ENCODE measurements around the gene TTC39B. TPM values are rescaled to one million over a fixed set of nuclear protein-coding genes. Genes with fewer than 3 reads are reported as not detected.

TTC39B gene
- total and polyA plus RNA-seq, 4 donors: 1.8 to 11.7 (median 2.8) TPM

GRCh38 chr9:15229409-15229808 lies 77.6 kb downstream of the TTC39B start (continued):
- TF ChIP-seq, protein P1, sequence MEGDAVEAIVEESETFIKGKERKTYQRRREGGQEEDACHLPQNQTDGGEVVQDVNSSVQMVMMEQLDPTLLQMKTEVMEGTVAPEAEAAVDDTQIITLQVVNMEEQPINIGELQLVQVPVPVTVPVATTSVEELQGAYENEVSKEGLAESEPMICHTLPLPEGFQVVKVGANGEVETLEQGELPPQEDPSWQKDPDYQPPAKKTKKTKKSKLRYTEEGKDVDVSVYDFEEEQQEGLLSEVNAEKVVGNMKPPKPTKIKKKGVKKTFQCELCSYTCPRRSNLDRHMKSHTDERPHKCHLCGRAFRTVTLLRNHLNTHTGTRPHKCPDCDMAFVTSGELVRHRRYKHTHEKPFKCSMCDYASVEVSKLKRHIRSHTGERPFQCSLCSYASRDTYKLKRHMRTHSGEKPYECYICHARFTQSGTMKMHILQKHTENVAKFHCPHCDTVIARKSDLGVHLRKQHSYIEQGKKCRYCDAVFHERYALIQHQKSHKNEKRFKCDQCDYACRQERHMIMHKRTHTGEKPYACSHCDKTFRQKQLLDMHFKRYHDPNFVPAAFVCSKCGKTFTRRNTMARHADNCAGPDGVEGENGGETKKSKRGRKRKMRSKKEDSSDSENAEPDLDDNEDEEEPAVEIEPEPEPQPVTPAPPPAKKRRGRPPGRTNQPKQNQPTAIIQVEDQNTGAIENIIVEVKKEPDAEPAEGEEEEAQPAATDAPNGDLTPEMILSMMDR (IDR thresholded peaks at IDR 0.05; ENCODE audit: low read depth, low read length, missing input control): no peak
- TF ChIP-seq JUND (IDR thresholded peaks at IDR 0.05) (no peak), TAF1 (conservative IDR thresholded peaks at IDR 0.05) (no peak), HNF4G (IDR thresholded peaks at IDR 0.05) (no peak), FOXA1 (IDR thresholded peaks at IDR 0.05) (no peak), RXRA (IDR thresholded peaks at IDR 0.05) (no peak)

DNA sequence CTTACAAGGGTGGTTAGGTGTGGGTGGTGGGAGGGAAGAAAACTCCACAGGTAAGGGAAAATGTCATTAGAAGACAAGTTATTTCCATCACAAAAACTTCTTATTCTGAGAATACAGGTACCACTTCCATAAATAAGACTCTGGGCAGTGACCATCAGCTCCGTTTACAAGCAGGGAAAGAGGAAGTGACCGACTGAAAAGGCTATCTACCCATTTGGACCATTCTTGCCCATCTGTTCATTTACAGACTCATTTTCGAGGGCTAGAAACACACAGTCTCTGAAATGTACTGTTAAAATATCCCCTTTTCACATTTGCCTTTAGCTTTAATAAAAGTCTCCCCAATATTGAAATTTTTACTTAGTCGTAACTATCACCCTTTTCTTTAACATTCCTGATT lies 79.5 kb downstream of the TTC39B start:
- Histone ChIP-seq H3K36me3 (ENCODE audit: control insufficient read depth in 4 of 4, insufficient read depth in 3 of 4, low read depth in 1 of 4, low read length in 3 of 4) (peaks cover 0 to 5% (median 2%) of the 10 kb centered on the region in 4 donors), H3K4me1 (ENCODE audit: control insufficient read depth in 4 of 4, insufficient read depth in 4 of 4, low read length in 3 of 4) (no peaks in the 10 kb centered on the region), H3K4me3 (ENCODE audit: low read depth in 1 of 3, low read length in 3 of 3) (no peak overlapping the region), H3K9ac (ENCODE audit: low read depth in 1 of 2, low read length in 2 of 2) (no peak overlapping the region), H3K27ac (ENCODE audit: low read depth in 1 of 2, low read length in 2 of 2) (no peak overlapping the region), H3K9me3 (ENCODE audit: control insufficient read depth in 4 of 4, low read length in 3 of 4) (no peaks in the 10 kb centered on the region), H3K27me3 (ENCODE audit: control insufficient read depth in 4 of 4, insufficient read depth in 4 of 4, low read length in 3 of 4) (no peaks in the 10 kb centered on the region)
- no peak for DNase-seq (ENCODE audit: low spot score)
- 91% methylated on average over 4 of the region's 4 CpGs for WGBS
- TF ChIP-seq HNF4A (conservative IDR thresholded peaks at IDR 0.05): no peak
- TF ChIP-seq SP1 (IDR thresholded peaks at IDR 0.05): no peak
- no peak for TF ChIP-seq NR2F2 (IDR thresholded peaks at IDR 0.05)
- TF ChIP-seq, protein P2, sequence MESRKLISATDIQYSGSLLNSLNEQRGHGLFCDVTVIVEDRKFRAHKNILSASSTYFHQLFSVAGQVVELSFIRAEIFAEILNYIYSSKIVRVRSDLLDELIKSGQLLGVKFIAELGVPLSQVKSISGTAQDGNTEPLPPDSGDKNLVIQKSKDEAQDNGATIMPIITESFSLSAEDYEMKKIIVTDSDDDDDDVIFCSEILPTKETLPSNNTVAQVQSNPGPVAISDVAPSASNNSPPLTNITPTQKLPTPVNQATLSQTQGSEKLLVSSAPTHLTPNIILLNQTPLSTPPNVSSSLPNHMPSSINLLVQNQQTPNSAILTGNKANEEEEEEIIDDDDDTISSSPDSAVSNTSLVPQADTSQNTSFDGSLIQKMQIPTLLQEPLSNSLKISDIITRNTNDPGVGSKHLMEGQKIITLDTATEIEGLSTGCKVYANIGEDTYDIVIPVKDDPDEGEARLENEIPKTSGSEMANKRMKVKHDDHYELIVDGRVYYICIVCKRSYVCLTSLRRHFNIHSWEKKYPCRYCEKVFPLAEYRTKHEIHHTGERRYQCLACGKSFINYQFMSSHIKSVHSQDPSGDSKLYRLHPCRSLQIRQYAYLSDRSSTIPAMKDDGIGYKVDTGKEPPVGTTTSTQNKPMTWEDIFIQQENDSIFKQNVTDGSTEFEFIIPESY (IDR thresholded peaks at IDR 0.05): no peak
- TF ChIP-seq GABPA (IDR thresholded peaks at IDR 0.05 in 1 of 2, conservative IDR thresholded peaks at IDR 0.05 in 1 of 2): no peak
- no peak for TF ChIP-seq JUND (IDR thresholded peaks at IDR 0.05)
- TF ChIP-seq TAF1 (conservative IDR thresholded peaks at IDR 0.05): no peak
- TF ChIP-seq, protein P1 (IDR thresholded peaks at IDR 0.05; ENCODE audit: low read depth, low read length, missing input control): no peak
- TF ChIP-seq FOXA2 (IDR thresholded peaks at IDR 0.05): no peak
- no peak for TF ChIP-seq REST (IDR thresholded peaks at IDR 0.05)
- TF ChIP-seq HNF4G (IDR thresholded peaks at IDR 0.05): no peak
- TF ChIP-seq RAD21 (IDR thresholded peaks at IDR 0.05): no peak
- no peak for TF ChIP-seq RXRA (IDR thresholded peaks at IDR 0.05)
- no peak for TF ChIP-seq YY1 (IDR thresholded peaks at IDR 0.05)
